IMR-90 (cell line): ENCODE measurements around the gene PON1. TPM values are rescaled to one million over a fixed set of nuclear protein-coding genes. Genes with fewer than 3 reads are reported as not detected.

Source experiments
- ATAC-seq: fragments of 200-7000 bp; cut with Tn5 transposase; 2 replicates; pipeline ENCODE4 v1.9.1; 2020; ENCODE audit warnings: low read depth, mild to moderate bottlenecking, moderate library complexity
- BruUV-seq: library from RNA; stranded (reverse); fragments of 400-500 nt; replicated peaks from 2 replicates; lab custom pipeline; 2021; lab: Mats Ljungman, UMichigan
- CTCF ChIA-PET: fragments of 300-600 bp; formaldehyde crosslinking; extraction: SDS; loops from one replicate; lab custom pipeline; 2021; ENCODE audit warnings: antibody characterized with exemption; lab: Yijun Ruan, JAX
- POLR2A ChIA-PET: fragments of 300-600 bp; sonication (Branson Sonifier 250); formaldehyde crosslinking; loops from one replicate; lab custom pipeline; 2022; ENCODE audit warnings: antibody characterized with exemption; ENCODE audit not compliant: unreplicated experiment; lab: Charles Lee
- DNase-seq: peaks from one replicate; pipeline ENCODE4 v3.0.0; 2013
- H2AFZ ChIP-seq: replicated peaks from 2 replicates; pipeline ENCODE3; 2013; ENCODE audit warnings: low read length, mild to moderate bottlenecking; ENCODE audit not compliant: poor library complexity
- H2AK5ac ChIP-seq: 2 replicates; pipeline ENCODE4 v1.6.1; 2013; ENCODE audit warnings: low read depth, low read length, inconsistent platforms
- H2AK9ac ChIP-seq: replicated peaks from 2 replicates; pipeline ENCODE3; 2013; ENCODE audit warnings: mild to moderate bottlenecking, low read depth, low read length, moderate library complexity; ENCODE audit not compliant: poor library complexity
- H2BK120ac ChIP-seq: 2 replicates; pipeline ENCODE4 v1.6.1; 2013; ENCODE audit warnings: low read depth, low read length, inconsistent platforms
- H2BK15ac ChIP-seq: 3 replicates; pipeline ENCODE4 v1.6.1; 2013; ENCODE audit warnings: low read depth, low read length, inconsistent platforms
- H2BK20ac ChIP-seq: 2 replicates; pipeline ENCODE4 v1.6.1; 2013; ENCODE audit warnings: low read depth, mild to moderate bottlenecking, inconsistent platforms, low read length, moderate library complexity
- H2BK5ac ChIP-seq: 2 replicates; pipeline ENCODE4 v1.6.1; 2013; ENCODE audit warnings: mild to moderate bottlenecking, low read depth, low read length, inconsistent platforms; ENCODE audit not compliant: poor library complexity, severe bottlenecking
- H3K14ac ChIP-seq: replicated peaks from 2 replicates; pipeline ENCODE4 v1.6.1; 2013; ENCODE audit warnings: low read depth, low read length, inconsistent platforms
- H3K18ac ChIP-seq: 2 replicates; pipeline ENCODE4 v1.6.1; 2013; ENCODE audit warnings: low read depth, low read length, control low read depth
- H3K23ac ChIP-seq: 2 replicates; pipeline ENCODE4 v1.6.1; 2013; ENCODE audit warnings: low read depth, low read length, inconsistent platforms
- H3K27ac ChIP-seq: 2 replicates; pipeline ENCODE4 v1.5.1; 2013; ENCODE audit warnings: mild to moderate bottlenecking, control low read depth, low read length; ENCODE audit not compliant: insufficient read depth
- H3K27me3 ChIP-seq: 2 replicates; pipeline ENCODE4 v1.6.1; 2013; ENCODE audit warnings: low read length; ENCODE audit not compliant: control insufficient read depth, insufficient read depth
- H3K36me3 ChIP-seq: 2 replicates; pipeline ENCODE4 v1.6.1; 2013; ENCODE audit warnings: low read length, mixed read lengths; ENCODE audit not compliant: control insufficient read depth, insufficient read depth
- H3K4ac ChIP-seq: 2 replicates; pipeline ENCODE4 v1.6.1; 2013; ENCODE audit warnings: low read depth, low read length, inconsistent platforms
- H3K4me1 ChIP-seq: 2 replicates; pipeline ENCODE4 v1.6.1; 2013; ENCODE audit warnings: low read length, mixed read lengths; ENCODE audit not compliant: control insufficient read depth, insufficient read depth
- H3K4me2 ChIP-seq: 2 replicates; pipeline ENCODE4 v1.6.1; 2013; ENCODE audit warnings: low read depth, mild to moderate bottlenecking, control low read depth, low read length, moderate library complexity
- H3K4me3 ChIP-seq: 2 replicates; pipeline ENCODE4 v1.5.1; 2013; ENCODE audit warnings: low read depth, mild to moderate bottlenecking, control low read depth, low read length, moderate library complexity; ENCODE audit not compliant: insufficient read depth
- H3K56ac ChIP-seq: 2 replicates; pipeline ENCODE4 v1.6.1; 2013; ENCODE audit warnings: low read length, inconsistent platforms; ENCODE audit not compliant: insufficient read depth; ENCODE audit errors: extremely low read depth
- H3K79me1 ChIP-seq, 2 experiments: 2 replicates each; pipeline ENCODE4 v1.6.1; 2013; ENCODE audit warnings: low read length in 2 of 2, inconsistent platforms in 1 of 2, low read depth in 1 of 2
- H3K9ac ChIP-seq: 2 replicates; pipeline ENCODE4 v1.6.1; 2013; ENCODE audit warnings: low read depth, low read length, control low read depth
- H3K9me1 ChIP-seq: 2 replicates; pipeline ENCODE4 v1.6.1; 2013; ENCODE audit warnings: low read length, inconsistent platforms; ENCODE audit not compliant: insufficient read depth
- H3K9me3 ChIP-seq: 2 replicates; pipeline ENCODE4 v1.6.1; 2013; ENCODE audit warnings: low read length; ENCODE audit not compliant: control insufficient read depth, insufficient read depth
- H4K20me1 ChIP-seq: 2 replicates; pipeline ENCODE4 v1.6.1; 2013; ENCODE audit warnings: low read length, inconsistent platforms; ENCODE audit not compliant: insufficient read depth
- H4K5ac ChIP-seq: 2 replicates; pipeline ENCODE4 v1.6.1; 2013; ENCODE audit warnings: mild to moderate bottlenecking, low read depth, low read length, control low read depth
- H4K8ac ChIP-seq, 2 experiments: 2 replicates each; pipeline ENCODE4 v1.6.1; 2013; ENCODE audit warnings: low read depth in 2 of 2, low read length in 2 of 2, control low read depth in 1 of 2, inconsistent platforms in 1 of 2
- H4K91ac ChIP-seq: 2 replicates; pipeline ENCODE4 v1.6.1; 2013; ENCODE audit warnings: low read depth, low read length, inconsistent platforms; ENCODE audit not compliant: insufficient read depth
- BHLHE40 ChIP-seq: fragments of 150-350 bp; IDR thresholded peaks from 2 replicates; pipeline ENCODE4 v1.6.1; 2016; ENCODE audit warnings: mild to moderate bottlenecking, low read depth, low read length
- CEBPB ChIP-seq: IDR thresholded peaks from 2 replicates; pipeline ENCODE4 v1.6.1; 2012; ENCODE audit warnings: low read depth, low read length, improper control_type of control experiment
- CHD1 ChIP-seq: IDR thresholded peaks from 2 replicates; pipeline ENCODE4 v1.6.1; 2012; ENCODE audit warnings: low read depth, low read length, improper control_type of control experiment
- CTCF ChIP-seq: conservative IDR thresholded peaks from 2 replicates; pipeline ENCODE4 v1.5.1; 2012; ENCODE audit warnings: mild to moderate bottlenecking, low read depth, low read length, improper control_type of control experiment
- FOS ChIP-seq: fragments of 150-350 bp; IDR thresholded peaks from 2 replicates; pipeline ENCODE4 v1.6.1; 2016; ENCODE audit warnings: low read depth, low read length
- MAFK ChIP-seq: IDR thresholded peaks from 2 replicates; pipeline ENCODE4 v1.6.1; 2012; ENCODE audit warnings: low read depth, low read length, improper control_type of control experiment
- MAZ ChIP-seq: IDR thresholded peaks from 2 replicates; pipeline ENCODE4 v1.6.1; 2012; ENCODE audit warnings: low read depth, mild to moderate bottlenecking, low read length, improper control_type of control experiment, moderate library complexity, borderline replicate concordance
- MXI1 ChIP-seq: IDR thresholded peaks from 2 replicates; pipeline ENCODE4 v1.6.1; 2012; ENCODE audit warnings: low read depth, mild to moderate bottlenecking, low read length, moderate library complexity, borderline replicate concordance
- NFE2L2 ChIP-seq: fragments of 150-350 bp; IDR thresholded peaks from 2 replicates; pipeline ENCODE4 v1.6.1; 2016; ENCODE audit warnings: low read depth, mild to moderate bottlenecking, low read length
- POLR2A ChIP-seq: IDR thresholded peaks from 2 replicates; pipeline ENCODE4 v1.6.1; 2012; ENCODE audit warnings: mild to moderate bottlenecking, low read depth, low read length
- RAD21 ChIP-seq: IDR thresholded peaks from 2 replicates; pipeline ENCODE4 v1.6.1; 2012; ENCODE audit warnings: low read length, improper control_type of control experiment
- RCOR1 ChIP-seq: IDR thresholded peaks from 2 replicates; pipeline ENCODE4 v1.6.1; 2012; ENCODE audit warnings: mild to moderate bottlenecking, low read length, improper control_type of control experiment; ENCODE audit not compliant: insufficient replicate concordance
- RFX5 ChIP-seq: IDR thresholded peaks from 2 replicates; pipeline ENCODE4 v1.8.0; 2012; ENCODE audit warnings: low read depth, mild to moderate bottlenecking, low read length, moderate library complexity
- SMC3 ChIP-seq: fragments of 150-350 bp; IDR thresholded peaks from 2 replicates; pipeline ENCODE4 v1.6.1; 2016; ENCODE audit warnings: low read depth, mild to moderate bottlenecking, antibody characterized with exemption, low read length, moderate library complexity
- WGBS, 2 experiments: methylation state at CpG; one replicate each; pipeline versions ENCODE4 v1.1.5 to v1.1.7; 2013; ENCODE audit warnings: missing lambda C conversion rate in 2 of 2; ENCODE audit not compliant: insufficient read length in 1 of 2; ENCODE audit errors: extremely low coverage in 2 of 2; 5-methylcytosine and 5-hydroxymethylcytosine counted together
- dilution Hi-C: fragments of 300-500 bp; cut with HindIII; formaldehyde crosslinking; loops from one replicate; pipeline ENCODE4 v1.14.3; 2018; ENCODE audit warnings: low sequenced_read_pairs; ENCODE audit not compliant: unreplicated experiment
- in situ Hi-C: fragments of 300-500 bp; cut with MboI; formaldehyde crosslinking; loops from 3 replicates; pipeline ENCODE4 v1.14.3; 2019; ENCODE audit warnings: low sequenced_read_pairs, inconsistent platforms, mixed read lengths
- intact Hi-C: fragments of 100-400 bp; cut with micrococcal nuclease; formaldehyde crosslinking; loops from 2 replicates; pipeline ENCODE4 v1.10.0; 2022
- polyA plus RNA-seq, 3 experiments: library from polyadenylated mRNA; depleted of rRNA; stranded (reverse); fragments of >200 nt; gene quantifications; 2 replicates each; pipeline ENCODE4 v1.2.3, GENCODE V29; 2012; ENCODE audit warnings: low replicate concordance in 1 of 3
- total RNA-seq: library from RNA; depleted of rRNA; stranded (reverse); fragments of >200 nt; gene quantifications from 2 replicates; pipeline ENCODE4 v1.2.3, GENCODE V29; 2012
- TF ChIP-seq, protein P1 (sequence below): fragments of 150-350 bp; IDR thresholded peaks from 2 replicates; pipeline ENCODE4 v1.6.1; 2017; ENCODE audit warnings: mild to moderate bottlenecking, antibody characterized with exemption, low read length, low read depth
- TF ChIP-seq, protein P2 (sequence below): fragments of 150-350 bp; IDR thresholded peaks from 2 replicates; pipeline ENCODE4 v1.6.1; 2016; ENCODE audit warnings: low read depth, mild to moderate bottlenecking, low read length, moderate library complexity, borderline replicate concordance

PON1 gene
- total and polyA plus RNA-seq, 2 of the 4 experiments (the other 2 are of a cell fraction) = not detected

- WGBS, 2 experiments = no CpG with 5 or more reads among the region's 3 CpGs
- Histone ChIP-seq H3K4me1 (no peaks in the 10 kb centered on the region), H2AFZ (no peak overlapping the region), H4K20me1 (no peaks in the 10 kb centered on the region), H3K18ac (no peak overlapping the region), H2AK5ac (no peak overlapping the region), H3K4me2 (no peak overlapping the region), H2BK20ac (no peak overlapping the region), H3K79me1 (no peaks in the 10 kb centered on the region), H3K27me3 (no peaks in the 10 kb centered on the region), H3K27ac (no peak overlapping the region), H3K23ac (no peak overlapping the region), H2BK5ac (no peak overlapping the region), H3K9me3 (no peaks in the 10 kb centered on the region), H3K14ac (no peak overlapping the region), H4K5ac (no peak overlapping the region), H2BK120ac (no peak overlapping the region), H3K36me3 (no peaks in the 10 kb centered on the region), H4K91ac (no peak overlapping the region), H4K8ac (no peak overlapping the region), H3K9me1 (no peaks in the 10 kb centered on the region), H3K9ac (no peak overlapping the region), H3K56ac (no peak overlapping the region), H2BK15ac (no peak overlapping the region), H3K4me3 (no peak overlapping the region), H3K4ac (no peak overlapping the region), H2AK9ac (no peak overlapping the region)
- intact Hi-C loops = no loop called here
- ATAC-seq = no peak
- dilution Hi-C loops = no loop called here
- DNase-seq = no peak
- in situ Hi-C loops = no loop called here
- no TSS peak for BruUV-seq
- CTCF ChIA-PET = no interaction called here
- POLR2A ChIA-PET = no interaction called here
- TF ChIP-seq CHD1 (no peak), FOS (no peak), SMC3 (no peak), NFE2L2 (no peak), MAZ (no peak), RCOR1 (no peak), MXI1 (no peak), RAD21 (no peak), BHLHE40 (no peak), POLR2A (no peak), CTCF (no peak), MAFK (no peak), RFX5 (no peak), CEBPB (no peak)
- TF ChIP-seq, protein P1, sequence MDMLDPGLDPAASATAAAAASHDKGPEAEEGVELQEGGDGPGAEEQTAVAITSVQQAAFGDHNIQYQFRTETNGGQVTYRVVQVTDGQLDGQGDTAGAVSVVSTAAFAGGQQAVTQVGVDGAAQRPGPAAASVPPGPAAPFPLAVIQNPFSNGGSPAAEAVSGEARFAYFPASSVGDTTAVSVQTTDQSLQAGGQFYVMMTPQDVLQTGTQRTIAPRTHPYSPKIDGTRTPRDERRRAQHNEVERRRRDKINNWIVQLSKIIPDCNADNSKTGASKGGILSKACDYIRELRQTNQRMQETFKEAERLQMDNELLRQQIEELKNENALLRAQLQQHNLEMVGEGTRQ = no peak
- TF ChIP-seq, protein P2, sequence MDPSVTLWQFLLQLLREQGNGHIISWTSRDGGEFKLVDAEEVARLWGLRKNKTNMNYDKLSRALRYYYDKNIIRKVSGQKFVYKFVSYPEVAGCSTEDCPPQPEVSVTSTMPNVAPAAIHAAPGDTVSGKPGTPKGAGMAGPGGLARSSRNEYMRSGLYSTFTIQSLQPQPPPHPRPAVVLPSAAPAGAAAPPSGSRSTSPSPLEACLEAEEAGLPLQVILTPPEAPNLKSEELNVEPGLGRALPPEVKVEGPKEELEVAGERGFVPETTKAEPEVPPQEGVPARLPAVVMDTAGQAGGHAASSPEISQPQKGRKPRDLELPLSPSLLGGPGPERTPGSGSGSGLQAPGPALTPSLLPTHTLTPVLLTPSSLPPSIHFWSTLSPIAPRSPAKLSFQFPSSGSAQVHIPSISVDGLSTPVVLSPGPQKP = no peak
These were observed 17.7 kb upstream of the PON1 start for GRCh38 chr7:95342029-95342428.
